Erythroblast (primary cell): ENCODE measurements around the gene RNF112.

ENCODE experiments used
- DNase-seq, 2 experiments: peaks; one replicate each; lab custom pipeline; 2025; lab: John Stamatoyannopoulos, UW
- GATA1 ChIP-seq: IDR thresholded peaks from 2 replicates; pipeline ENCODE4 v1.6.1; 2011; ENCODE audit warnings: low read depth, mild to moderate bottlenecking, control low read depth, low read length, moderate library complexity
- POLR2A ChIP-seq: IDR thresholded peaks from 2 replicates; pipeline ENCODE4 v1.6.1; 2011; ENCODE audit warnings: mild to moderate bottlenecking, low read length

RNF112 gene, protein sequence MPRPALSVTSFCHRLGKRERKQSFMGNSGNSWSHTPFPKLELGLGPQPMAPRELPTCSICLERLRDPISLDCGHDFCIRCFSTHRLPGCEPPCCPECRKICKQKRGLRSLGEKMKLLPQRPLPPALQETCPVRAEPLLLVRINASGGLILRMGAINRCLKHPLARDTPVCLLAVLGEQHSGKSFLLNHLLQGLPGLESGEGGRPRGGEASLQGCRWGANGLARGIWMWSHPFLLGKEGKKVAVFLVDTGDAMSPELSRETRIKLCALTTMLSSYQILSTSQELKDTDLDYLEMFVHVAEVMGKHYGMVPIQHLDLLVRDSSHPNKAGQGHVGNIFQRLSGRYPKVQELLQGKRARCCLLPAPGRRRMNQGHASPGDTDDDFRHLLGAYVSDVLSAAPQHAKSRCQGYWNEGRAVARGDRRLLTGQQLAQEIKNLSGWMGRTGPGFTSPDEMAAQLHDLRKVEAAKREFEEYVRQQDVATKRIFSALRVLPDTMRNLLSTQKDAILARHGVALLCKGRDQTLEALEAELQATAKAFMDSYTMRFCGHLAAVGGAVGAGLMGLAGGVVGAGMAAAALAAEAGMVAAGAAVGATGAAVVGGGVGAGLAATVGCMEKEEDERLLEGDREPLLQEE

DNA sequence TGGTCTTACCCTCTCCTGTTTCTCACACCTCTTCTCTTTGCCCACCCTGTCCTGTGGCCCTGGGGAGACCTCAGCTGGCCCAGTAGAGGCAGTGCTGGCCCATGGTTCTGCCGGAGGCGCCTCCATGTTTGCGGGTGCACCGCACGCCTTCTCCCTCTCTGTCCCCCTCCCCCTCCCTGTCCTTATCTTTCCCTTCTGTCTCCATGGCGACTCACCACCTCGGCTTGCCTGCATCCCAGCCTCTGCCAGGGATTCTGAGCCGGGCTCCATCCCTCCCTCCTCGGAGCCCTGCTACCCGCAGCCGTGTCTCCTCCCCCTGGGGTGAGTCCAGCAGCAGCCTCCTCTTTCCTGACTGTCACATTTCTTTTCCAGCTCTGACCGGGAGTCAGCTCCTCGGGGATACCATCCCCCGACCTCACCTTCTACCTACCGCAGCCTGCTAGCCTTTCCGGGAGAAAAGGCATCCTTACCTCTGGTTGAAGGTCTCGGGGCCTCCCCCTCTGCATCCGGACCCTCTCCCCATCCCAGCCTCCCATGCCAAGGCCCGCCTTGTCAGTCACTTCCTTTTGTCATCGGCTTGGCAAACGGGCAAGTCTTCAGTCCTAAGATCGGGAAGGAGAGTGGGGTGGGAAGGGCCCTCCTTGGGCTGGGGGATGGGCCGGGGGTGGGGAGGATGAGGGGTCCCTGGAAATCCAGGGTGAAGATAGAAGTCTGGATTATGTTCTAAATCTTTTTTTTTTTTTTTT is at the start of gene RNF112:
RNF112 (plus strand) TSS at position 358 of the 746 bp plus-strand sequence; CDS start at position 535, 177 bp downstream.
- TF ChIP-seq POLR2A (no peak), GATA1 (no peak)
- DNase-seq, result no peak

DNA sequence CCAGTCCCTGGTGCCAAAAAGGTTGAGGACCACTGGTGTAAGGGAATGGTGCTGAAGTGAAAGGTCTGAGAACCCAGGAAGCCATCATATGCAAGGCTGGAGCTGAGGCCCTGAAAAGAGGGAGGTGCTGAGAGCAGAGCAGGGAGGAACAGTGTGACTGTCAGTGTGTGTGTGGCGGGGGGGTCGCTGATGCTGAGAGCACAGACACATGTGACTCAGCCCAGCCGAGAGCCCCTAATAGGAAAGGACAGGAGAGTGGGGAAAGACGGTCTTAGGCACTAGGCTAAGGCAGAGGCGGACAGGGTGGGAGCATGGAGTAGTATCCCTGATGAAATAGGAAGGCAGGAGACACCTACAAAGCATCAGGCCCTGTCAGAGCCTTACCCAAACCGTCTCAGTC is 49.7 kb upstream of the RNF112 start:
- peak; percentile 20 to 29 for DNase-seq
- TF ChIP-seq POLR2A, result no peak
- TF ChIP-seq GATA1, result no peak

DNA sequence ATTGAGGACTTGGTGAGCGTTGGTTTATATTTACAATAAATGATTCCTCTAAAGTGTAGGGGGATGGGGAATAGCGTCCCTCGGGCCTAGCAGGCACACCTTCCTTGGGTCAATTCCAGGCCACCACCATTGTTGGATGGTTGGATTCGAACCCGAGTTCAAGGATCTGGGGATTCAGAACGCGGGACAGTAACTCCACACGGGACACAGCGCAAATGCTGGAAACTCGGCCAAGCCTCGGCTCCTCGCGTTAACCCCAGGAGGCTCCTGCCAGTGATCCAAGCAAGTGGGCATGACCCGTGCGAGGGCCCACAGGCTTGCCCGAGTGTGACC is 49.1 kb upstream of the RNF112 start:
- DNase-seq, result no peak
- no peak for TF ChIP-seq POLR2A
- TF ChIP-seq GATA1, result no peak

DNA sequence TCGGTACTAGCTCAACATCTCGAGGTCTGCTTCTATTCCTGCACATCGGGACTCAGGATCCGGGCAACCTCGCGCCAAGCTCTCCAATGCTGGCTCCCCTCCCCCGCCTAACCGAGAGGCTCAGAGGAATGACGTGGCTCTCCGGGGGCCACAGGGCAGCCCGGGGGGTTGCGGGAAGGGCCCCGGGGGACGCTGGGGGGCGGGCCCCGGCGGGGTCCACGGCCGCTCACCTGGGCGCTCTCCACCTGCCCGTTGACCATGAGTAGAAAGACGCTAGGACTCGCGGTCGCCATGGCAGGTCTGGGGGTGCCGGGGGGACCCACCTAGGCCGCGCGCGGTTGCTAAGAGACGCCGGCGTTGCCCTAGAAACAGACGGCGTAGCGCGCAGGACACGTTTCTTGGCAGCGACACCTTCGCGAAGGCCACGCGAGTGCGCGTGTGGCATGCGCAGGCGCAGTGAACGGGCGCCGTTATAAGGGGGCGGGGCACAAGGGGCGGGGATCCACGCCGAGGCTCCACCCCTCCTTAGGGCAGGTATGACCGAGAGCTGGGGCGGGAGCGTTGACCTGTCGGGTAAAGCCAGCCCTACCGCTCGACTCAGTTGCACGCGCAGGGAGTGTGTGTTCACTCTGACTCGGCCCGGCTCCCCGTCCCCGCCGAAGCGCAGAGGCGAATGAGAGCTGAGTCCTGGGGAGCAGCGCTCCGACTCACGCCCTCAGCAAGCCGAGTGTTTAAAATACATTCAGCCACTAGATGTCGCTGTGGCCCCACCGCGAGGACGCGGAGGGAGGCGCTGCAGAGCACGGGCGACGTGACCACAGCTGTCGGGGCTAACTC is 48.5 kb upstream of the RNF112 start, which contains the start of gene B9D1:
B9D1 (minus strand) TSS at position 447 of the 837 bp plus-strand sequence; CDS start at position 293, 154 bp downstream.
- peak; percentile 95 to 98 for DNase-seq
- no peak for TF ChIP-seq GATA1
- TF ChIP-seq POLR2A, result no peak

DNA sequence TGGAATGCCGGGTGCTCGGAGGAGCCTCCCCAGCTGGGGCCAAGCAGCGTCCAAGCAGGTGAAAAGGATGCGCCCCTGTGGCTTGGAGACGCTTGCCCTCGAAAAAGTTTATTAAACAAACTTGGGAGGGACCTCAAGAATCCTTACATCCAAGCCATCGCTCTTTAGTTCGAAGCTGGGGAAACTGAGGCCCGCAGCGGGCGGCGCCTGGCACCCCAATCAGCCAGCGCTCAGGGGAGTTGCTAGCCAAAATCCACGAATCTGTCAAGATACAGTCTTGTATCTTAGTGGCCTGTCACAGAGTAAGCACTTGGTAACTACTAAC is 48.0 kb upstream of the RNF112 start:
- DNase-seq, result no peak
- TF ChIP-seq GATA1, result no peak
- TF ChIP-seq POLR2A, result no peak

DNA sequence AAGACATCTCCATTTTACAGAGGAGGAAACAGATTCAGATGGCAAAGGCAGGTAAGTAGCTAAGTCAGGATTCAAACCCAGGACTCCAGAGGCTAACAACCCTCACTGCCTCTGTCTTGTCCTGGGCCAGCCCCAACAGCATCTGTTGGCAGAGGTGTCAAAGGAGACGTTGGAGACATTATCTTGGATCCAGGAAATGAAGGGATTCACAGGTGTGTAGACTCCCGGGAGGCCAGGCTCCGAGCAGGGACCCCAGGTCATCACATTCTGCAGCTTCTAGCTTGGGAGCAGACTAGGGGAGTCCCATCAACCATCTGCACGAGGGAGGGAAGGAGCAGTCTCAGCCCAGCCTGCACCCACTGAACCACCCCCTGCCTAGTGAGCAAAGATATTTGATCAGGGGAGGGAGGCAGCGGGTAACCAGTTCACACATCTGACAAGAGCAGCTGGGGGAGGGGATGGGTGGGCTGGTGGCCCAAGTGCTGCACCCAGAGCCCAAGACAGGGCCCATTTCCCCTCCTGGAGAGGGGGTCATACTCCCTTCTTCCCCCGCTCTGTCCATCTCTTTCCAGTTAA is 47.5 kb upstream of the RNF112 start:
- no peak for DNase-seq
- TF ChIP-seq GATA1 (no peak), POLR2A (no peak)

DNA sequence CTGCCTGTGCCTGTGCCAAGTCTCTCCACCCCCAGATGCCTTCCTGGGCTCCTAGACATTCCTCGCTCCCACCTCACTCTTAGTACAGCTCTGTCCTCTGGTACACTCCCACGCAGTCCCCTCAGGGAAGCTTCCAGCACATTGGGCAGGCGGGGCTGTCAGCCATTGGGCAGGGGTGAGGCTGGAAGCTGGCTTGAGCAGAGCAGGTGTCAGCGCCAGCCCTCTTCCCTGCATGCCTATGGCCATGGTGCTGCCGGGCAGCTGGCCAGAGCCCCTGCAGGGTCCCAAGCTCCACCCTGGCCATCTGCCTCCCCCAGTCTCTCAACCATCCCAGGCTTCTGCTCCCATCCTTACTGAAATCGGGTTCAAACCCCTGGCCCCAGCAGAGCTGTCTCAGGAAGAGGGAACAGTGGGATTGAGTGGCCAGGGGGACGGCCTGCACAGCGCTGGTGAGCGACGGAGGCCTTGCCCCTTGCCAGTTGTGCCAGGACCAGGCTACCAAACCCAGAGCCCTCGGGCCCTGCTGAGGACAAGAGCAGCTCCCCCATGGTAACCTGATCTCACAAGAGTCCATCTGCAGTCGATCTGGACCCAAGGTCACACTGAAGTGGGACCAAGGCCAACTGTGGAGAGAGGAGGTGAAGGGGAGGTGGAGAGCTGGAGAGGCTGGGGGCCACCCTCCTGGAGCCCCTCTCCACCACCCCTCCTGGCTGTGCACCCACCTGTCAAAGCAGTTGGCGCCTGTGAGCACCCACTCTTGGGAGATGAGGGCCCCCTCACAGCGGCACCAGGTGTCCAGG is 46.1 kb upstream of the RNF112 start:
- DNase-seq, result no peak
- TF ChIP-seq POLR2A (no peak), GATA1 (no peak)

DNA sequence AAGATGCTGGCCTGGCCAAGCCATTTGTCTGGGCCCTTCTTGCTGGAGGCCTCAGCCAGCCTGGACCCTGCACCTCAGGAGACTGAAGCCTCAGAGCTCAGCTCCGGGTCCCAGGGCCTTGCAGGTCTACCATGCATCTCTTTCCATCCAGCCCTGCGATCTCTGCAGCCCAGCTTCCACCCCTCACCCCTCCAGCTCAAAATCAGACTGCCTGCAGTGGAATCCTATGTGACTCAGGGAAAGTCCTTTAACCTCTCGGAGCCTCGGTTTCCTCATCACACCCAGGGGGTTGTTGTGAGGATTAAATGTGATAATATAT is 45.6 kb upstream of the RNF112 start:
- DNase-seq, result no peak
- TF ChIP-seq POLR2A, result no peak
- TF ChIP-seq GATA1, result no peak

DNA sequence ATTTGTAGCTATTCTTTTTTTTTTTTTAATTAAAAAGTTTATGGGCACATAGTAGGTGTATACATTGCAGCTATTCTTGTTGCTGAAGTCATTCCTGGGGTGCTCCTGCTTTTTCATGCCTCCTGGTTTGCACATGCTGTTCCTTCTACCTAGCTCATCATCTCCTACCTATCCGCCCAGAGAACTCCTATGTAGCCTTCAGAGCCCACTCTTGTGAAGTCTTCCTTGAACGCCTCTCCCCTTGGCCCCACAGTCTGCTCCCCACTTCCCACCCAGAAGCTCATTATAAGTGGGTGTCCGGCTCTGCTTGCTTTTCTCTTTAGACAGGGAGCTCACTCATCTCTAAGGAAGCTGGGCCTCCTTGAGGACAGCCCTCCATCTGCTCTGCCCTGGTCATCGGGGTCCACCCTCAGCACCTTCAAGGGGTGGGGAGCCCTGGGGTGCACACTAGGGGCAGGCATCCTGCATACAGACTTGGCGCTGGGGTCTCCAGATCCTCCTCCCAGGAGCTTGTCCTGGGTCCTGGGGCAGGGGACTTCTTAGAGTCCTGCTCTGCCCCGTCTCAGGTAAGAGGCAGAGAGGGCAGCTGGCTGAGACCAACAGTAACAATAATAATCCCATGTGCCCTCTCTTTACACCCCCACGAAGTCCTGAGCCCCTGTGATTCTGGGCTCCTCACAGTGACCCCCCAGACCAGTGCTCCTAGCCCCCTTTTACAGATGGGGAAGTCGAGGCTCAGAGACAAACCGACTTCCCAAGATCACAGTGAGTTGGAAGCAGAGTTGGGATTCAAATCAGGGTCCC is 45.0 kb upstream of the RNF112 start:
- DNase-seq, result no peak
- TF ChIP-seq POLR2A (no peak), GATA1 (no peak)

DNA sequence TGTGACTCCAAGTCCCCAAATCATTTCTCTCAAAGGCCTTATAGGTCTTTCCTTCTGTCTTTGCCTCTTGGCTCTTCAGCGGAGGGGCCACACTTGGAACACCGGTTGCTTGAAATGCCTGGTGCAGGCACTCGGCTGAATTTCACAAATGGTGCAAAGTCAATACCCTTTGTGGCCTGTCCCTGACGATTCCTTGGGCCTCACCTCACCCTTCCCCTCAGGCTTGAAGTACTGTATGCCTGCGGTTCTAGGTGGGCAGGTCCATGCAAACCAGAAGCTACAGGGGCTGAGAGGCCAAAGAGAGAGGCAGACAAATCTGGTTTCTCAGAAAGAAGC is 44.4 kb upstream of the RNF112 start:
- TF ChIP-seq POLR2A, result no peak
- no peak for DNase-seq

DNA sequence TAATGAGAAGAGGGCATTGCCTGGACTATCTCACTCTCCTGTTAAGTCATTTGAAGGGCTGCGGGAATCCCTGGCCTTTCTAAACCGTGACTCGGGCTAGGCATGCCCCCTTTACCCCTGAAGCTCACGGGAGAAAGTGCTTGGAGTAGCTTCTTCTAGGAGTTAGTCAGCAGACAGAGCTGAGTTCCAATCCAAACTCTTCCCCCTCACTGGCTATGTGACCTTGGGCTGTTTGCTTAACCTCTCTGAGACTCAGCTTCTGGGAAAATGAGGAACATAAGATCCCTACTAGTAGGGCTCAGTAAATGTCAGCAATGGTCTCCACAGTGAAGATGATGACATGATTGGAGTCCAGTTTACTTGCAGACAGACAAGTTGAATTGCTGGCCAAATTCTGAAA is 42.8 kb upstream of the RNF112 start:
- TF ChIP-seq POLR2A, result no peak
- TF ChIP-seq GATA1, result no peak
- peak in 1 of 2 experiments; percentile 20 for DNase-seq

DNA sequence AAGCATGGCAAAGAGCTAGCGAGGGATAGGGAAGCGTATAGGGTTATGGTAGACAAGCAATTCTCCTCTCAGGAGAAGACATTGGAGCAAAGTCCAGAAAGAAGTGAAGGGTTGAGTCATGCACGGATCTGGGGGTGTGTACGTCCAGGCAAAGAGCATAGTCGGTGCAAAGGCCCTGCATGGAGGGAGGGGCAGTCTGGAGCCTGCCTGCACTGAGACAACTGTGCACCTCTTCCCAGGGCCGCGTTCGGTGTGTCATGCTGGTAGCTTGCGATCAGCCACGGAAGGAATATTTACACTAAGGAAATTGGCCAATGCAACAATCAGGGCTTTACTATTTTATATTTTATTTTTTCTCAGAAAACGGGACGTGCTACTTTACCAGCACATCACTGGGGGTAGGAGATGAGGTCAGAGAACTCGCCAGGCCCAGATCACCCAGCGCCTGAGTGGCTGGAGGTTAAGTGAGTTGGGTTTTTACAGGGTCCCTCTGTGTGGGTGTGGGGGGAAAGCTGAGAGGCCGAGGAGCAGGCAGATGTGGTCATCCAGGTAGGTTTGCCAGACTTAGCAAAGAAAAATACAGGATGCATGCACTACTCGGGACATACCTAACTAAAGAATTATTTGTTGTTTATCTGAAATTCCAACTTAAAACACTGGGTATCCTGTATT is 41.8 kb upstream of the RNF112 start:
- TF ChIP-seq GATA1 (no peak), POLR2A (no peak)
- no peak for DNase-seq
